Measurements from ENCODE around the gene FZD1.

FZD1 gene

DNA sequence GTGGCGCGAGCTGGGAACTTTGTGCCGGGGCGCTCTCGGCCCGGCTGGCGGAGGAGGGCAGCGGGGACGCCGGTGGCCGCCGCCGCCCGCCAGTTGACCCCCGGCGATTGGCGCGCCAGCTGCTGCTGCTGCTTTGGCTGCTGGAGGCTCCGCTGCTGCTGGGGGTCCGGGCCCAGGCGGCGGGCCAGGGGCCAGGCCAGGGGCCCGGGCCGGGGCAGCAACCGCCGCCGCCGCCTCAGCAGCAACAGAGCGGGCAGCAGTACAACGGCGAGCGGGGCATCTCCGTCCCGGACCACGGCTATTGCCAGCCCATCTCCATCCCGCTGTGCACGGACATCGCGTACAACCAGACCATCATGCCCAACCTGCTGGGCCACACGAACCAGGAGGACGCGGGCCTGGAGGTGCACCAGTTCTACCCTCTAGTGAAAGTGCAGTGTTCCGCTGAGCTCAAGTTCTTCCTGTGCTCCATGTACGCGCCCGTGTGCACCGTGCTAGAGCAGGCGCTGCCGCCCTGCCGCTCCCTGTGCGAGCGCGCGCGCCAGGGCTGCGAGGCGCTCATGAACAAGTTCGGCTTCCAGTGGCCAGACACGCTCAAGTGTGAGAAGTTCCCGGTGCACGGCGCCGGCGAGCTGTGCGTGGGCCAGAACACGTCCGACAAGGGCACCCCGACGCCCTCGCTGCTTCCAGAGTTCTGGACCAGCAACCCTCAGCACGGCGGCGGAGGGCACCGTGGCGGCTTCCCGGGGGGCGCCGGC lies 870 bp downstream of the FZD1 start:
- FAIRE-seq, result peak; percentile 63

GRCh38 chr7:91265693-91266066 lies 1.4 kb downstream of the FZD1 start:
- FAIRE-seq, result no peak
- DNase-seq (ENCODE audit: insufficient read length, low spot score), result no peak

More for the DNA sequence above, 870 bp downstream of the FZD1 start:
- DNase-seq (ENCODE audit: insufficient read length, low spot score), result peak; percentile 37

DNA sequence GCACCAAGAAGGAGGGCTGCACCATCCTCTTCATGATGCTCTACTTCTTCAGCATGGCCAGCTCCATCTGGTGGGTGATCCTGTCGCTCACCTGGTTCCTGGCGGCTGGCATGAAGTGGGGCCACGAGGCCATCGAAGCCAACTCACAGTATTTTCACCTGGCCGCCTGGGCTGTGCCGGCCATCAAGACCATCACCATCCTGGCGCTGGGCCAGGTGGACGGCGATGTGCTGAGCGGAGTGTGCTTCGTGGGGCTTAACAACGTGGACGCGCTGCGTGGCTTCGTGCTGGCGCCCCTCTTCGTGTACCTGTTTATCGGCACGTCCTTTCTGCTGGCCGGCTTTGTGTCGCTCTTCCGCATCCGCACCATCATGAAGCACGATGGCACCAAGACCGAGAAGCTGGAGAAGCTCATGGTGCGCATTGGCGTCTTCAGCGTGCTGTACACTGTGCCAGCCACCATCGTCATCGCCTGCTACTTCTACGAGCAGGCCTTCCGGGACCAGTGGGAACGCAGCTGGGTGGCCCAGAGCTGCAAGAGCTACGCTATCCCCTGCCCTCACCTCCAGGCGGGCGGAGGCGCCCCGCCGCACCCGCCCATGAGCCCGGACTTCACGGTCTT lies 1.9 kb downstream of the FZD1 start:
- no peak for FAIRE-seq
- DNase-seq (ENCODE audit: insufficient read length, low spot score), result no peak

GRCh38 chr7:91266689-91267090 lies 2.5 kb downstream of the FZD1 start:
- no peak for FAIRE-seq

DNA sequence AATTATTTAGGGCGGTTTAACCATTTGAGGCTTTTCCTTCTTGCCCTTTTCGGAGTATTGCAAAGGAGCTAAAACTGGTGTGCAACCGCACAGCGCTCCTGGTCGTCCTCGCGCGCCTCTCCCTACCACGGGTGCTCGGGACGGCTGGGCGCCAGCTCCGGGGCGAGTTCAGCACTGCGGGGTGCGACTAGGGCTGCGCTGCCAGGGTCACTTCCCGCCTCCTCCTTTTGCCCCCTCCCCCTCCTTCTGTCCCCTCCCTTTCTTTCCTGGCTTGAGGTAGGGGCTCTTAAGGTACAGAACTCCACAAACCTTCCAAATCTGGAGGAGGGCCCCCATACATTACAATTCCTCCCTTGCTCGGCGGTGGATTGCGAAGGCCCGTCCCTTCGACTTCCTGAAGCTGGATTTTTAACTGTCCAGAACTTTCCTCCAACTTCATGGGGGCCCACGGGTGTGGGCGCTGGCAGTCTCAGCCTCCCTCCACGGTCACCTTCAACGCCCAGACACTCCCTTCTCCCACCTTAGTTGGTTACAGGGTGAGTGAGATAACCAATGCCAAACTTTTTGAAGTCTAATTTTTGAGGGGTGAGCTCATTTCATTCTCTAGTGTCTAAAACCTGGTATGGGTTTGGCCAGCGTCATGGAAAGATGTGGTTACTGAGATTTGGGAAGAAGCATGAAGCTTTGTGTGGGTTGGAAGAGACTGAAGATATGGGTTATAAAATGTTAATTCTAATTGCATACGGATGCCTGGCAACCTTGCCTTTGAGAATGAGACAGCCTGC lies 3.1 kb downstream of the FZD1 start:
- DNase-seq (ENCODE audit: insufficient read length, low spot score) (no peak), FAIRE-seq (no peak)

More at GRCh38 chr7:91266689-91267090, 2.5 kb downstream of the FZD1 start:
- no peak for DNase-seq (ENCODE audit: insufficient read length, low spot score)

DNA sequence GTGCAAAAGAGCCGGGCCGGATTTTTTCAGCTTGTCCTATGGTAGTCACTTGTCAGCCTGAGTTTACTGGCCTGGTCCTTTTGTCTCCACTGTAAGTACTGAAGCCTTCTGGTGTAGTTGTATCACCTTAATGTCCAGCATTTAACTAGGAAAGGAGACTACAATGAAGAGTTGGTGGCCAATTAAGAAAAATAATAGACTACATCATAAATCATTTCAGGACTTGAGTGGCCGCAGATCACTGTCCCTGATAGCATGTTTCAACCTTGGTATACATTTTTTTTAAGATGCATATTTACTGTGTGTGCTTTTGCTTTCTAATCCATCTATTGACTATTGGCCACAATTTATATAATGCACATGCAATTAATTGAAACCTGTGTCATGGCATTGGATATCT lies 6.1 kb downstream of the FZD1 start:
- no peak for FAIRE-seq
- no peak for DNase-seq (ENCODE audit: insufficient read length, low spot score)

DNA sequence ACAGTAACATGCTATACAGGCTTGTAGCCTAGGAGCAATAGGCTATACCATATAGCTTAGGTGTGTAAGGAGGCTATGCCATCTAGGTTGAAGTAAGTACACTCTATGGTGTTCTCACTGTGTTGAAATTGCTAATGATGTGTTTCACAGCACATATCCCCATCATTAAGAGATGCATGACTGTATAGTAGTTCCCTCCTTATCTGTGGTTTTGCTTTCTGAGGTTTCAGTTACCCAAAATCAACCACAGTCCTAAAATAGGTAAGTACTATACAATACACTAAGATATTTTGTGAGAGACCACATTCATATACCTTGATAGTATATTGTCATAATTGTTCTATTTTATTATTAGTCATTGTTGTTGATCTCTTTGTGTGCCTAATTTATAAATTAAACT lies 12.7 kb downstream of the FZD1 start:
- no peak for FAIRE-seq
- no peak for DNase-seq (ENCODE audit: insufficient read length, low spot score)

DNA sequence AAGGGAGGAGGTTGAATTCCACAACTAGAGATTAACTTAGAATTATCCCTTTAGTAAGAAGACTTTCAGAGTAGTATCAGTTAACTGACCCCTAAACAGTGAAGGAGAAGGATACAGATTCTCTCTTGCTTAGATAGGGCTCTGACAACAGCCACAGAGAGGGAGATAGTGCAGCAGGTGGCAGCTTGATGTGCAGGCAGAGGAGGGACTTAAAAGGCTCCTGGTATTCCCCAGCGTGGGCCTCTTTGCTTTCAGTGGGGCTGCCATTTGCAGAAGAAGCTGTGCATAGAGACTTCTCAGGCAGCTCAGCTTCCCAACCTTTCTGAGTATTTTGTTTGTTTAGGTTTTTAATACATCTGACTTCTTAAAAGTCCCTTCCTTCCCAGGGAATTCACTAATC lies 16.0 kb downstream of the FZD1 start:
- DNase-seq (ENCODE audit: insufficient read length, low spot score) (no peak), FAIRE-seq (no peak)

DNA sequence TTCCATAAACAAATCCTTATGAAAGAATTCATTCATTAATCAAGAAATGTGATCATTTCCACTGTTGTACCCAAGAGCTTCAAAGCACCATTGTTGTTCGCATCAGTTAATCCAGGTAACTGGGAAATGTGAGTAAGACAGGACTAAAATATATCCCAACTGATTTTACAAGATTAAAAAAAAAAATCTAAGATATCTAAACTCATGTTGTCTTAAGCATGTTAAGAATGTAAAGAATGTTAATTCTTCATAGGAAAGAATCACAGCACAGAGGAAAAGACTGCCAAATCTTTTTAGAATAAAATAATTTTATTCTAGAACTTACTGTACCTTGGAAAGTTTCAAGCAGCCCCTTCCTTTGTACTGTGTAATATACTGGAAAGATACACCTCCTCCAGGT lies 16.4 kb downstream of the FZD1 start:
- DNase-seq (ENCODE audit: insufficient read length, low spot score) (no peak), FAIRE-seq (no peak)

DNA sequence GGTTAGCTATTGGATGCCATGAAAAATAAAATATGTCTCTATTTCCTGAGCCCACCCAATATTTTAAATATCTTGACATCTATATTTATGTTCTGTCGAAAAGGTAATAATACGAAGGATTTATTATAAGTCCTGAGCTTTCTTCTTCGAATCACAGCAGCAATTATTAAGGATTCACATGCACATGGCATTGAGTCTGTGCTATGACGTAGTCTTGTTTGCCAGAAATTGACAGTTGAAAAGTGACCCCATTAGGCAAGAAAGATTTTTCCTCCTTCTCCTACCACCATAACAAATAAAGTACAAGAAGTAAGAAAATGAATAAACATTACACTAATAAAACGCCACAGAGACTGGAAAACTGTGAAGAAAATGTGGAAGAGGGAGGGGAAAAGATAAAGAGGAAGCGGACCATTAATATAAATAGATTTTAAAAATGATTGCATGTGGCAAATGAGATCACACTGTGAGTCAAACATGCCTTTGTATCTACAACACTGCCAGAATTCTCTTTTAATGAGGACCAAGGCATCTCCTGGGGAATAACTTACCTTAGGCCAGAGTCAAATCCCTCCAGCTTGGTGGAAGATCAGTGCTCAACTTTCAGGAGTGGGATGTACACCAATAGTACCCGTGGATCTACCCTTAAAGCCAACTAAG lies 21.6 kb downstream of the FZD1 start:
- no peak for FAIRE-seq

DNA sequence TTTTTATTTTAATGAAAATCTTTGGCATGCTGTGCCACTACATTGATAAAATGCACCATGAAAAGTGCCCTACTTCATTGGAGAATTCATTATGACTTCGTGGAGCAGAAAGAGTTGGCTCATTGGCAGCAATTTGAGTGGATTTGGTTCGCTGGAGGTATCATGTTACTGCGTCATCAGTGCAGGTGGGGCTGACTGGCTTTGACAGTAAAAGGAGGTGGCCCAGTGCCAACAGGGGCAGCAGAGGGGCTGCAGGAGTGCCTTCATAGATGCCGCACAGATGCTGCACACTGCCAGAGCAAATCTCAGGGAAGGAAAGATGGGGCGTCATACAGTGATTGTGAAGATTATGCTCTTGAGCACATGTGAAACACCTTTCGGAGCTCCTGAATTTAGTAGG lies 22.2 kb downstream of the FZD1 start:
- DNase-seq (ENCODE audit: insufficient read length, low spot score) (no peak), FAIRE-seq (no peak)

More for the DNA sequence above, 21.6 kb downstream of the FZD1 start:
- DNase-seq (ENCODE audit: insufficient read length, low spot score), result no peak

DNA sequence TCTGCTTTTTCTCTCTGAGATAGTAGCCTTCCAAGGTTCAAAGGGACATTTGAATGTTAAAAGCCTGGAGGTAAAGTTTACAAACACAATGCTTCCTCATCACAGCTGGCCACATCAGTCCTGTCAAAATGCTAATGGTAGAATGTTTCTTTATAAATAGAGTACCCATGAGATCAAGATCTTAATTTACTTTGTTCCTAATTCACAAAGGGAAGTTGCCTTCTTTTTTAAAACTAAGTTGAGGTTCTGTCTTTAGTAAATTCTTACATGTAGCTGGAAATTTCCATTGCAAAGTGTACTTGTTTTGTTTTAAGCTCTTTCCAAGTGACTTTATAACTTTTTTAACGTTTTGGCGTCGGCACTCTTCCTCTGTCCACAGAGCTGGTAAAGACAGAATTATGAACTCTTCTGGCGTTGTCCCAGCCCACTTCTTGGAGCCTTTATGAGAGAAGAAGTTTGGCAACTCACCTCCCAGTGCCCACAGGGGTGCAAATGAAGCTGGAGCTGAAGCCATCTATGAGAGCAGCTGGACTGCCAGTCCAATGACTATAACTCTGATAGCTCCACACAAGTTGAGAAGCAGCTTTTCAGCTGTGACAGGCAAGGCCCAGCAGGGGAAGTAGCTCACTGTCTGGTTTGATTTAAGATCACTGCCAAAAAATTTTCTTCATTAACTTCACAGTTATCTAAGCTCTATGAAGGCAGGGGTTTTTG lies 23.3 kb downstream of the FZD1 start:
- FAIRE-seq (no peak), DNase-seq (ENCODE audit: insufficient read length, low spot score) (no peak)

DNA sequence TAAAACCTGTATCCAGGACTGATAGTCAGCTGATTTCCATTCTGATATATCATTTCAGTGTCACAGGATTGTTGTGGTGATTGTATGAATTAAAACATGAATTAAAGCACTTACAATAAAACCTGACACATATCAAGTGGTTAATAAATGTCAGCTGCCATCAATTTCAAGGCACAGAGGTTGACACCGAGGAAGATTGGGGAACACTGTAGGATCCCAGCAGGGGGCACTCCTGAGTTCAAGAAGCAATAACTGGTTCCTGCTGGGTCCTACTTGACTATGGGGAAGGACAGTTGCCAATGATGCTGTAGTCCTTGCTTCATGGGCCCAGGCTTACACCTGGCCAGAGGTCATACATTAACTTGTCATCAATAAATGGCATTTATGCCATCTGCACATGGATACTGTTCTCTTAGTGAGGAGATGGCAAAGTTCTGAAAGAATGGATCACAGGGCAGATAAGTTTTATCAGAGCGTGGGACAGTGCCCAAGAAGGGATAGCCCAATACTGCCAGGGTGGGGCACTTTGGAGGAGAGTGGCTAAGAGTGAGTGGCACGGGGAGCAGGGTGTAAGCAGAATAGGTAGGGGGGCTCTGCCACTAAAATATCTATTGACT lies 24.1 kb downstream of the FZD1 start:
- DNase-seq (ENCODE audit: insufficient read length, low spot score), result no peak
- FAIRE-seq, result peak; percentile 85

GRCh38 chr7:91289633-91290254 lies 25.5 kb downstream of the FZD1 start:
- no peak for FAIRE-seq

GRCh38 chr7:91291302-91291701 lies 27.1 kb downstream of the FZD1 start:
- no peak for FAIRE-seq
- DNase-seq (ENCODE audit: insufficient read length, low spot score), result no peak

More at GRCh38 chr7:91289633-91290254, 25.5 kb downstream of the FZD1 start:
- no peak for DNase-seq (ENCODE audit: insufficient read length, low spot score)

DNA sequence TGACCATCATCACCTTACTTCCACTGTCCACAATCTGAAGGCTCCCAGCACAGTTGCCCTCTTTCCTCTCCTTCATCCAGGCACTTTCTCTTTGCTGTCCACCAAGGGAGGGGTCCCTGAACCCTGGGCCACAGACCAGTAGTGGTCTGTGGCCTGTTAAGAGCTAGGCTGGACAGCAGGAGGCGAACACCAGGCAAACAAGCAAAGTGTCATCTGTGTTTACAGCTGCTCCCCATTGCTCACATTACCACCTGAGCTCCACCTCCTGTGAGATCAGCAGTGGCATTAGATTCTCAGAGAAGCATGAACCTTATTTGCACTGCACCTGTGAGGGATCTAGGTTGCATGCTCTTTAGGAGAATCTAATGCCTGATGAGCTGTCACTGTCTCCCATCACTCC lies 27.7 kb downstream of the FZD1 start:
- no peak for FAIRE-seq
- DNase-seq (ENCODE audit: insufficient read length, low spot score), result no peak

GRCh38 chr7:91292506-91292905 lies 28.3 kb downstream of the FZD1 start:
- FAIRE-seq (no peak), DNase-seq (ENCODE audit: insufficient read length, low spot score) (no peak)

DNA sequence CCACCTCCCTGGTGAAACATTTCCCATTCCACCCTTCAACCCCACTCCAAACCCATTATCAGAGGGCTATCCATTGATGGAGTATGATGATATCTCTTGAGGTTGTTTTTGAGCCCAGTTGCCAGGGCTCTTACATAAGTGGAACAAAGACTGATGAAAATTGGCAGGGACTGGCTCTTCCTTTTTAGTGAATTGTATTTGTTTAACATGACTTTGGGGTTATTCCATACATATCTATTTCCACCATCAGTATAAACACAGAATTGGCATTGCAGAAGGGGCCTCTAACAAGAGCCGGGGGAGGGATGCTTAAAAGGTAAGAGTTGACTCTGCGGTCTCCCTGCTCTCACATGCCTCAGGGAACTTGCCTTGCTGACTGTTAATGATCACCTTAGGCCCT lies 28.9 kb downstream of the FZD1 start:
- FAIRE-seq, result no peak

DNA sequence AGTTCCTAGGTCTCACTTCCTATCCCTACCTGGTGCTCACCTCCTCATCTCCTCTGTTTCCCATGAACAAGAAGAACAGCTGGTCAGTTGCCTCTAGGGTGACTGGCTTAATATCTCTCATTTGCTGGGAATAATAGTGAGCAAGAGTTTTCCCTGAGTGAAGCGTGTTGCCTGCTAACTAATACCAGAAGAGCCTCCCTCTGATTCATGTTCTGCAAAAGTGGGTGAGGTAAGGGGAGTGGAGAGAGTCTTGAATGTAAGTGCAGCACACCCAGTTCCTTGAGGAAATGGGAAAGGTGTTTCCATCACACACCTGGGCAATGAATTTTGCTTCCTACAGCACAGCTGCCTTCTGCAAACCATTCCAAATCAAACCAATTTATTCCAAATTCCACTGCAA lies 29.6 kb downstream of the FZD1 start:
- FAIRE-seq (no peak), DNase-seq (ENCODE audit: insufficient read length, low spot score) (no peak)

More for the DNA sequence above, 28.9 kb downstream of the FZD1 start:
- no peak for DNase-seq (ENCODE audit: insufficient read length, low spot score)

All from GM19239 (cell line).